Neuronal stem cell (in vitro differentiated cells): ENCODE results near the gene CDC6.
A peak's percentile ranks its signal among the peaks of the same experiment; 100 is the strongest.

Experiments used
- DNase-seq: peaks from one replicate; pipeline ENCODE4 v3.0.0-alpha.2; 2013; ENCODE audit warnings: low spot score
- H2AFZ ChIP-seq: one replicate; pipeline ENCODE4 v1.6.1; 2013; ENCODE audit warnings: mild to moderate bottlenecking, low read length, inconsistent platforms
- H2AK5ac ChIP-seq: 2 replicates; pipeline ENCODE4 v1.6.1; 2013; ENCODE audit warnings: low read depth, mild to moderate bottlenecking, inconsistent platforms, low read length, moderate library complexity, mixed read lengths
- H2BK120ac ChIP-seq: 2 replicates; pipeline ENCODE4 v1.6.1; 2013; ENCODE audit warnings: low read depth, mild to moderate bottlenecking, inconsistent platforms, low read length, moderate library complexity, mixed read lengths
- H2BK12ac ChIP-seq: one replicate; pipeline ENCODE4 v1.6.1; 2013; ENCODE audit warnings: low read length, inconsistent platforms
- H2BK15ac ChIP-seq: 2 replicates; pipeline ENCODE4 v1.6.1; 2013; ENCODE audit warnings: mild to moderate bottlenecking, low read length, inconsistent platforms, mixed read lengths
- H2BK5ac ChIP-seq: one replicate; pipeline ENCODE4 v1.6.1; 2013; ENCODE audit warnings: inconsistent platforms, mild to moderate bottlenecking, low read length, moderate library complexity
- H3K14ac ChIP-seq: one replicate; pipeline ENCODE4 v1.6.1; 2013; ENCODE audit warnings: low read length, inconsistent platforms
- H3K18ac ChIP-seq: 2 replicates; pipeline ENCODE4 v1.6.1; 2013; ENCODE audit warnings: low read length, inconsistent platforms
- H3K23ac ChIP-seq: 2 replicates; pipeline ENCODE4 v1.6.1; 2013; ENCODE audit warnings: low read depth, mild to moderate bottlenecking, mixed read lengths, low read length, inconsistent platforms; ENCODE audit not compliant: poor library complexity
- H3K27ac ChIP-seq: replicated peaks from 3 replicates; pipeline ENCODE4 v1.5.1; 2013; ENCODE audit warnings: low read length, inconsistent platforms
- H3K27me3 ChIP-seq, 3 experiments: 2 replicates each; pipeline ENCODE4 v1.6.1; 2013; ENCODE audit warnings: low read length in 3 of 3, mild to moderate bottlenecking in 2 of 3, inconsistent platforms in 1 of 3, low read depth in 1 of 3, mixed read lengths in 1 of 3, moderate library complexity in 1 of 3; ENCODE audit not compliant: control insufficient read depth in 3 of 3, insufficient read depth in 3 of 3
- H3K36me3 ChIP-seq, 2 donors: replicated peaks in 1 of 2; 2 replicates each; pipeline ENCODE4 v1.6.1; 2013; ENCODE audit warnings: low read length in 2 of 2; ENCODE audit not compliant: control insufficient read depth in 2 of 2, insufficient read depth in 2 of 2
- H3K4ac ChIP-seq: 2 replicates; pipeline ENCODE4 v1.6.1; 2013; ENCODE audit warnings: inconsistent platforms, mild to moderate bottlenecking, low read length, moderate library complexity
- H3K4me1 ChIP-seq, 2 donors: 1 replicate in 1 of 2; 2 replicates in 1 of 2; pipeline ENCODE4 v1.6.1; 2013; ENCODE audit warnings: low read length in 2 of 2, low read depth in 1 of 2; ENCODE audit not compliant: control insufficient read depth in 2 of 2, insufficient read depth in 1 of 2
- H3K4me2 ChIP-seq: one replicate; pipeline ENCODE4 v1.6.1; 2013; ENCODE audit warnings: mild to moderate bottlenecking, low read length, inconsistent platforms; ENCODE audit not compliant: insufficient read depth, poor library complexity, severe bottlenecking
- H3K4me3 ChIP-seq, 2 donors: 2 replicates each; pipeline ENCODE4 v1.5.1; 2013; ENCODE audit warnings: low read length in 2 of 2, mild to moderate bottlenecking in 2 of 2, inconsistent platforms in 1 of 2, moderate library complexity in 1 of 2
- H3K79me1 ChIP-seq: one replicate; pipeline ENCODE4 v1.6.1; 2013; ENCODE audit warnings: low read depth, mild to moderate bottlenecking, inconsistent platforms, low read length, moderate library complexity
- H3K9ac ChIP-seq: one replicate; pipeline ENCODE4 v1.6.1; 2013; ENCODE audit warnings: mild to moderate bottlenecking, low read depth, low read length, inconsistent platforms; ENCODE audit not compliant: poor library complexity
- H3K9me3 ChIP-seq, 2 donors: replicated peaks in 1 of 2; 2 replicates each; pipeline versions ENCODE3 to v1.6.1; 2013; ENCODE audit warnings: low read length in 2 of 2, mild to moderate bottlenecking in 2 of 2, inconsistent platforms in 1 of 2, low read depth in 1 of 2, mixed read lengths in 1 of 2, moderate library complexity in 1 of 2; ENCODE audit not compliant: control insufficient read depth in 2 of 2, insufficient read depth in 1 of 2
- H4K8ac ChIP-seq: one replicate; pipeline ENCODE4 v1.6.1; 2013; ENCODE audit warnings: low read depth, mild to moderate bottlenecking, inconsistent platforms, low read length, moderate library complexity
- H4K91ac ChIP-seq: one replicate; pipeline ENCODE4 v1.6.1; 2013; ENCODE audit warnings: low read length, low read depth, mild to moderate bottlenecking, inconsistent platforms; ENCODE audit not compliant: poor library complexity
- WGBS, 2 donors: extraction: QIAGEN DNeasy Blood & Tissue Kit; methylation state at CpG; one replicate each; pipeline ENCODE4 v1.1.7; 2013; ENCODE audit warnings: missing lambda C conversion rate in 2 of 2, mixed read lengths in 1 of 2; ENCODE audit not compliant: insufficient read length in 2 of 2, insufficient replicate concordance in 1 of 2; ENCODE audit errors: extremely low coverage in 2 of 2; 5-methylcytosine and 5-hydroxymethylcytosine counted together

CDC6 gene

GRCh38 chr17:40348562-40349476 lies 61.1 kb downstream of the CDC6 start:
- H3K36me3 ChIP-seq = peaks cover 10 to 29% of the 10 kb centered on the region in 2 donors
- peaks cover 0 to 3% (median 0%) of the 10 kb centered on the region in 3 experiments for H3K27me3 ChIP-seq
- H2AK5ac ChIP-seq = peak overlapping the region; percentile 81
- H3K14ac ChIP-seq = no peak overlapping the region
- H4K8ac ChIP-seq = no peak overlapping the region
- peak overlapping the region; percentile 69 for H2BK12ac ChIP-seq
- peak overlapping the region; percentile 62 for H2BK5ac ChIP-seq
- peak overlapping the region; percentile 34 for H2BK120ac ChIP-seq
- peak overlapping the region; percentile 57 for H2BK15ac ChIP-seq
- no peak overlapping the region for H3K27ac ChIP-seq
- H4K91ac ChIP-seq = peak overlapping the region; percentile 64
- H3K4me3 ChIP-seq = no peak overlapping the region
- no peak for DNase-seq
- H3K79me1 ChIP-seq = peaks cover 3% of the 10 kb centered on the region
- peak overlapping the region; percentile 87 for H3K23ac ChIP-seq
- H3K4ac ChIP-seq = peak overlapping the region; percentile 1
- H2AFZ ChIP-seq = no peak overlapping the region
- no peaks in the 10 kb centered on the region for H3K9me3 ChIP-seq
- WGBS, 2 donors = no CpG with 5 or more reads among the region's 17 CpGs
- H3K4me1 ChIP-seq = peaks cover 70 to 72% of the 10 kb centered on the region in 2 donors
- H3K18ac ChIP-seq = peak overlapping the region; percentile 59
- no peak overlapping the region for H3K9ac ChIP-seq
- H3K4me2 ChIP-seq = no peak overlapping the region

DNA sequence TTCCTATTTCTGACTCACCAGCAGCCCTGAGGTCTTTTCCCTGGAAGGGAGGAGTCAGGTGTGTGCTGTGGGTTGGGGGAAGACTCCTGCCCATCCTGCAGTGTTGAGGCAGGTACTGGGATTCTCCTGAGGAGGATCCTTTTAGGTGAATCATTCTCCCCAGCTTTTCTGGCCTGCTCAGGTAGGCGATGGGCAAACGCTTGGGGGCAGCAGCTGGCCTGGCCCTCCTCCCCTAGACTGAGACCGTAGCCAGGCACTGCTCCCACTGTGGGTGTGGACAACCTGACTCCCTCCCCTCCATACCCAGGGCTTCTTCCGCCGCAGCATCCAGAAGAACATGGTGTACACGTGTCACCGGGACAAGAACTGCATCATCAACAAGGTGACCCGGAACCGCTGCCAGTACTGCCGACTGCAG lies 61.8 kb downstream of the CDC6 start:
- Histone ChIP-seq H2BK5ac (peak overlapping the region; percentile 49), H3K9me3 (no peaks in the 10 kb centered on the region), H3K27me3 (peaks cover 0 to 3% (median 0%) of the 10 kb centered on the region in 3 experiments), H3K79me1 (peaks cover 3% of the 10 kb centered on the region), H2BK120ac (no peak overlapping the region), H3K27ac (no peak overlapping the region), H4K91ac (no peak overlapping the region), H4K8ac (peak overlapping the region; percentile 53), H3K4me2 (no peak overlapping the region), H2BK15ac (peak overlapping the region; percentile 57), H3K36me3 (peaks cover 10 to 34% of the 10 kb centered on the region in 2 donors), H2AK5ac (peak overlapping the region; percentile 81), H2BK12ac (peak overlapping the region; percentile 88), H3K14ac (no peak overlapping the region), H2AFZ (no peak overlapping the region), H3K4me3 (no peak overlapping the region), H3K23ac (peak overlapping the region; percentile 62), H3K18ac (peak overlapping the region; percentile 86), H3K9ac (peak overlapping the region; percentile 56), H3K4ac (peak overlapping the region; percentile 10), H3K4me1 (peaks cover 65% of the 10 kb centered on the region in 2 donors)
- no peak for DNase-seq
- no CpG with 5 or more reads among the region's 10 CpGs for WGBS, 2 donors

DNA sequence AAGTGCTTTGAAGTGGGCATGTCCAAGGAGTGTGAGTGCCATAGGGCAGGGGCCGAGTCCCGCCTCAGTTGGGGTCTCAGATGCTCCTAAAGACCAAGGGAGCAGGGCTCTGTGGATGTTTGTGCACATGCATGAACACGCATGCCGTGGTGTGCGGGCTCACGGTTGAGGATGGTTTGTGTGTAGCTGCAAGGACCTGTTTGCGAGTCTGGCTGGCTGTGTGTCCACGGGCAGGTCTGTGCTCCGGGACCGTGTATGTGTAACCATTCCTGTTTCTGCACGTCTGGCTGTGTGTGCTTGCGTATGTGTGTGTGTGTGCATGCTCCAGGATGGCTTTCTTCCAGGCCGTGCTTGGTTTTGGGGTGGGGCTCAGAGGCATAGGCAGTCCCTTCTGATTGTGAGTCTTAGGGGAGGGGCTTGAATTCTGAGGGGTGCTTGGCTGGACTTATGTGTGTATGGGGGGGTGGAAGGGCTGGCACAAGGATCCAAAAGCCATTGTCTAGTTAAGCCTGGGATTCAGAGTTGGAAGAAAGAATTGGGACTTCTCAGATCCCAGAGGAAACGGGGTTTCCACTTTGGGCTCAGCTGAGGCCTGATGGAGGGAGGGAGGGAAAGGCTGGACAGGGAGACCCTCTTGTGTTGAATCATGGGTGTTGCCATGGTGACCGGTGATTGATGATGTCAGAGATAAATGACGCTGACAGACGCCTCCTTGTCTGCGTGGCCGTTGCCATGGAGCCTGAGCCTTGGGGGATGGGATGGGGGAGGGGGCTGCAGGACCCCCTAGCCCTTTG lies 62.4 kb downstream of the CDC6 start:
- Histone ChIP-seq H2BK5ac (peak overlapping the region; percentile 49), H4K8ac (no peak overlapping the region), H4K91ac (no peak overlapping the region), H3K18ac (peak overlapping the region; percentile 86), H3K4ac (peak overlapping the region; percentile 7), H3K27ac (peak overlapping the region; percentile 62), H2BK12ac (peak overlapping the region; percentile 16), H3K4me3 (no peak overlapping the region), H2AFZ (peak overlapping the region; percentile 11), H3K23ac (peak overlapping the region; percentile 21), H3K4me1 (peaks cover 59 to 61% of the 10 kb centered on the region in 2 donors), H3K9ac (peak overlapping the region; percentile 73), H2BK15ac (peak overlapping the region; percentile 57), H3K79me1 (peaks cover 3% of the 10 kb centered on the region), H2BK120ac (no peak overlapping the region), H3K27me3 (peaks cover 0 to 3% (median 0%) of the 10 kb centered on the region in 3 experiments), H3K36me3 (peaks cover 10 to 37% of the 10 kb centered on the region in 2 donors), H3K14ac (no peak overlapping the region), H3K4me2 (peak overlapping the region; percentile 60), H3K9me3 (no peaks in the 10 kb centered on the region), H2AK5ac (peak overlapping the region; percentile 81)
- no CpG with 5 or more reads among the region's 19 CpGs for WGBS, 2 donors
- DNase-seq = peak; percentile 94
